CD4-positive, alpha-beta T cell (primary cell): ENCODE results near the gene METTL4. TPM values are rescaled to one million over a fixed set of nuclear protein-coding genes. Genes with fewer than 3 reads are reported as not detected.

ENCODE experiments used
- ATAC-seq: fragments of 200-7000 bp; cut with Tn5 transposase; one replicate; pipeline ENCODE4 v1.10.0; 2022; ENCODE audit warnings: mild to moderate bottlenecking; ENCODE audit not compliant: poor library complexity
- CTCF ChIA-PET: fragments of 350-600 bp; sonication (Branson Sonifier 250); formaldehyde crosslinking; loops from one replicate; lab custom pipeline; 2021; ENCODE audit warnings: antibody characterized with exemption, inconsistent platforms; lab: Charles Lee
- POLR2A ChIA-PET: fragments of 350-600 bp; sonication (Branson Sonifier 250); formaldehyde crosslinking; loops from one replicate; lab custom pipeline; 2021; ENCODE audit warnings: antibody characterized with exemption, inconsistent platforms; lab: Charles Lee
- DNase-seq, 14 experiments: peaks; one replicate each; pipeline ENCODE4 v3.0.0-alpha.2; 2013 to 2020; ENCODE audit warnings: mixed read lengths in 2 of 14
- H3K27ac ChIP-seq, 2 donors: one replicate each; pipeline versions ENCODE4 v1.5.1 to v1.7.0; 2013; ENCODE audit warnings: low read length in 2 of 2, low read depth in 1 of 2, mild to moderate bottlenecking in 1 of 2
- H3K27me3 ChIP-seq, 2 experiments: 1 replicate in 1 of 2; 2 replicates in 1 of 2; pipeline versions ENCODE4 v1.6.1 to v1.7.0; 2013; ENCODE audit warnings: low read length in 2 of 2, control low read depth in 1 of 2, mild to moderate bottlenecking in 1 of 2, moderate library complexity in 1 of 2; ENCODE audit not compliant: insufficient read depth in 2 of 2, control insufficient read depth in 1 of 2
- H3K36me3 ChIP-seq: one replicate; pipeline ENCODE4 v1.6.1; 2013; ENCODE audit warnings: low read length, control low read depth; ENCODE audit not compliant: insufficient read depth
- H3K4me1 ChIP-seq: one replicate; pipeline ENCODE4 v1.6.1; 2013; ENCODE audit warnings: low read length, control low read depth; ENCODE audit not compliant: insufficient read depth
- H3K4me3 ChIP-seq: one replicate; pipeline ENCODE4 v1.5.1; 2013; ENCODE audit warnings: mild to moderate bottlenecking, low read length, moderate library complexity
- H3K9me3 ChIP-seq, 2 experiments: 1 replicate in 1 of 2; 2 replicates in 1 of 2; pipeline versions ENCODE4 v1.6.1 to v1.7.0; 2013; ENCODE audit warnings: low read length in 2 of 2, mild to moderate bottlenecking in 2 of 2, control low read depth in 1 of 2, moderate library complexity in 1 of 2; ENCODE audit not compliant: control insufficient read depth in 1 of 2, insufficient read depth in 1 of 2
- H3K27ac Mint-ChIP-seq: one replicate; pipeline ENCODE4 v1.8.0; 2020; ENCODE audit warnings: mixed read lengths
- H3K27me3 Mint-ChIP-seq: one replicate; pipeline ENCODE4 v1.8.0; 2021; ENCODE audit warnings: mixed read lengths
- H3K36me3 Mint-ChIP-seq: one replicate; pipeline ENCODE4 v1.8.0; 2021; ENCODE audit warnings: low read depth, mixed read lengths
- H3K4me1 Mint-ChIP-seq: one replicate; pipeline ENCODE4 v1.8.0; 2021; ENCODE audit warnings: low read depth, mixed read lengths
- H3K4me3 Mint-ChIP-seq: one replicate; pipeline ENCODE4 v1.8.0; 2020; ENCODE audit warnings: mild to moderate bottlenecking, mixed read lengths
- H3K9me3 Mint-ChIP-seq: one replicate; pipeline ENCODE4 v1.8.0; 2020; ENCODE audit warnings: mixed read lengths
- CTCF ChIP-seq: fragments of 200-600 bp; IDR thresholded peaks from one replicate; pipeline ENCODE4 v1.8.0; 2022; ENCODE audit warnings: antibody characterized with exemption, mild to moderate bottlenecking
- intact Hi-C, 2 experiments: fragments of 100-400 bp; cut with DNase I in 1 of 2; cut with micrococcal nuclease in 1 of 2; formaldehyde crosslinking; loops; one replicate each; pipeline versions ENCODE4 v1.15.1 to v1.9.0; 2023 to 2025; cut with DNase I, micrococcal nuclease
- total RNA-seq, 174 experiments: library from RNA in 2 of 174; stranded (reverse) in 2 of 174; gene quantifications; one replicate each; pipeline ENCODE4 v1.2.3 and lab custom pipeline; 2021 to 2026

Gene METTL4
- total RNA-seq, 2 experiments from 2014 or later = 6.5 to 10.4 TPM

- Mint-ChIP-seq H3K4me3 (no peak overlapping the region), H3K36me3 (peaks cover 77% of the 10 kb centered on the region), H3K4me1 (no peaks in the 10 kb centered on the region), H3K27ac (no peak overlapping the region), H3K9me3 (no peaks in the 10 kb centered on the region), H3K27me3 (no peaks in the 10 kb centered on the region)
- Histone ChIP-seq H3K9me3 (no peaks in the 10 kb centered on the region), H3K4me3 (no peak overlapping the region), H3K4me1 (no peaks in the 10 kb centered on the region), H3K36me3 (peaks cover 11% of the 10 kb centered on the region), H3K27me3 (no peaks in the 10 kb centered on the region), H3K27ac (no peak overlapping the region)
- ChIA-PET CTCF (no interaction called here), POLR2A (no interaction called here)
- TF ChIP-seq CTCF = no peak
- DNase-seq = no peak
- ATAC-seq = no peak
- intact Hi-C loops = no loop called here
Observed at GRCh38 chr18:2536063-2536462, 35.2 kb downstream of the METTL4 start.

GRCh38 chr18:2535419-2535910 lies 35.8 kb downstream of the METTL4 start:
- peaks cover 78% of the 10 kb centered on the region for H3K36me3 Mint-ChIP-seq

GRCh38 chr18:2534906-2535305 lies 36.4 kb downstream of the METTL4 start:
- peaks cover 72% of the 10 kb centered on the region for H3K36me3 Mint-ChIP-seq
- ATAC-seq (no peak), DNase-seq (no peak)
- H3K4me3 Mint-ChIP-seq = no peak overlapping the region
- H3K27ac ChIP-seq = no peak overlapping the region
- no peaks in the 10 kb centered on the region for H3K4me1 Mint-ChIP-seq
- no peak overlapping the region for H3K4me3 ChIP-seq
- CTCF ChIA-PET = no interaction called here
- H3K4me1 ChIP-seq = no peaks in the 10 kb centered on the region
- peaks cover 5% of the 10 kb centered on the region for H3K36me3 ChIP-seq
- POLR2A ChIA-PET = no interaction called here
- intact Hi-C loops = no loop called here
- no peak for TF ChIP-seq CTCF
- no peaks in the 10 kb centered on the region for H3K27me3 Mint-ChIP-seq
- H3K9me3 ChIP-seq = no peaks in the 10 kb centered on the region
- H3K27me3 ChIP-seq = no peaks in the 10 kb centered on the region
- no peak overlapping the region for H3K27ac Mint-ChIP-seq
- H3K9me3 Mint-ChIP-seq = no peaks in the 10 kb centered on the region

More at GRCh38 chr18:2535419-2535910, 35.8 kb downstream of the METTL4 start:
- TF ChIP-seq CTCF = no peak
- no peak for DNase-seq
- Mint-ChIP-seq H3K9me3 (no peaks in the 10 kb centered on the region), H3K27ac (no peak overlapping the region), H3K27me3 (no peaks in the 10 kb centered on the region), H3K4me3 (no peak overlapping the region), H3K4me1 (no peaks in the 10 kb centered on the region)
- no peaks in the 10 kb centered on the region for H3K4me1 ChIP-seq
- intact Hi-C loops = no loop called here
- no peak for ATAC-seq
- H3K27me3 ChIP-seq = no peaks in the 10 kb centered on the region
- ChIA-PET CTCF (no interaction called here), POLR2A (no interaction called here)
- no peaks in the 10 kb centered on the region for H3K9me3 ChIP-seq
- H3K36me3 ChIP-seq = peaks cover 8% of the 10 kb centered on the region
- no peak overlapping the region for H3K4me3 ChIP-seq
- H3K27ac ChIP-seq = no peak overlapping the region
